Ovary (tissue), 9 donors: ENCODE results near the gene TP53INP2. TPM values are rescaled to one million over a fixed set of nuclear protein-coding genes. Genes with fewer than 3 reads are reported as not detected.

Experiments used
- DNase-seq, 5 donors: peaks; one replicate each; pipeline ENCODE4 v3.0.0-alpha.2; 2019 to 2020
- H3K27ac ChIP-seq, 2 donors: fragments of 200-600 bp; one replicate each; pipeline versions ENCODE4 v1.5.1 to v1.8.0; 2019 to 2022
- H3K27me3 ChIP-seq: fragments of 200-600 bp; one replicate; pipeline ENCODE4 v1.8.0; 2022
- H3K36me3 ChIP-seq: fragments of 200-600 bp; sonication (generic); one replicate; pipeline ENCODE4 v1.5.1; 2019
- H3K4me1 ChIP-seq: one replicate; pipeline ENCODE4 v1.8.1; 2013; ENCODE audit warnings: mild to moderate bottlenecking, moderate library complexity; ENCODE audit not compliant: insufficient read depth
- H3K4me3 ChIP-seq: fragments of 200-600 bp; sonication (generic); one replicate; pipeline ENCODE4 v1.5.1; 2017
- H3K9me3 ChIP-seq, 2 donors: fragments of 200-600 bp in 1 of 2; sonication (generic) in 1 of 2; one replicate each; pipeline versions ENCODE4 v1.5.1 to v1.8.1; 2013 to 2019; ENCODE audit warnings: mild to moderate bottlenecking in 1 of 2, moderate library complexity in 1 of 2
- CTCF ChIP-seq, 3 donors: fragments of 450-650 bp in 2 of 3; fragments of 200-600 bp in 1 of 3; IDR thresholded peaks; one replicate each; pipeline versions ENCODE4 v1.5.1 to v1.8.0; 2016 to 2022; ENCODE audit warnings: antibody characterized with exemption in 3 of 3, mild to moderate bottlenecking in 1 of 3
- EP300 ChIP-seq: sonication (generic); formaldehyde crosslinking; IDR thresholded peaks from one replicate; pipeline ENCODE4 v1.6.1; 2017; ENCODE audit warnings: antibody characterized with exemption
- POLR2A ChIP-seq: fragments of 450-650 bp; IDR thresholded peaks from one replicate; pipeline ENCODE4 v1.6.1; 2017; ENCODE audit warnings: antibody characterized with exemption, mild to moderate bottlenecking, moderate library complexity
- WGBS, 3 donors: extraction: QIAGEN DNeasy Blood & Tissue Kit in 1 of 3; methylation state at CpG; one replicate each; pipeline versions ENCODE4 v1.1.5 to v1.1.7; 2013 to 2017; 5-methylcytosine and 5-hydroxymethylcytosine counted together
- intact Hi-C, 4 donors: fragments of 100-400 bp; cut with DNase I; formaldehyde crosslinking; loops; one replicate each; pipeline versions ENCODE4 v1.11.0 to v1.15.1; 2022 to 2023
- polyA plus RNA-seq, 2 donors: library from polyadenylated mRNA; stranded (reverse); fragments of 200-250 nt in 1 of 2; fragments of 350-450 nt in 1 of 2; fragmentation: Illumina TruSeq in 1 of 2; extraction: RNeasy Lipid Tissue Mini Kit (QIAGEN cat#74804) in 1 of 2; gene quantifications; one replicate each; pipeline ENCODE4 v1.2.3, GENCODE V29; 2013 to 2014
- total RNA-seq, 7 donors: library from RNA; depleted of rRNA in 2 of 7; stranded (reverse); fragments of >200 nt in 2 of 7; fragmentation: NEBNext Ultra II Directional in 3 of 7; extraction: Animal tissue kit (Norgen Biotek cat#: 25700) in 3 of 7; gene quantifications; one replicate each; pipeline versions ENCODE4 v1.1.0 to v1.2.4, GENCODE V29; 2016 to 2023
- donor health status: DM: no; HTN: no; CAD: no; lungs with moderate emphysema.
- donor health status: DM: no; HTN: no; CAD: no.
- donor health status: Bipolar disorder and iron deficiency.
- donor health status: DM: yes; HTN: yes; CAD: no.
- donor health status: DM: no; HTN: no; CAD: no.
- donor health status: DM: yes; HTN: yes; CAD: no.

The TP53INP2 gene
- total and polyA plus RNA-seq, 9 donors, result 4.9 to 50.3 (median 13.3) TPM

GRCh38 chr20:34748709-34749108, 44.6 kb downstream of the TP53INP2 start:
- Histone ChIP-seq H3K4me1 (no peaks in the 10 kb centered on the region), H3K36me3 (no peaks in the 10 kb centered on the region), H3K4me3 (no peak overlapping the region), H3K9me3 (no peaks in the 10 kb centered on the region), H3K27me3 (no peaks in the 10 kb centered on the region), H3K27ac (no peak overlapping the region)
- 92 to 95% (median 95%) methylated on average over 2 of the region's 2 CpGs for WGBS, 3 donors
- TF ChIP-seq EP300, result no peak
- TF ChIP-seq POLR2A, result no peak
- no peak for TF ChIP-seq CTCF (IDR thresholded peaks at IDR 0.05)
- DNase-seq, result no peak
- intact Hi-C loops, result no loop called here

DNA sequence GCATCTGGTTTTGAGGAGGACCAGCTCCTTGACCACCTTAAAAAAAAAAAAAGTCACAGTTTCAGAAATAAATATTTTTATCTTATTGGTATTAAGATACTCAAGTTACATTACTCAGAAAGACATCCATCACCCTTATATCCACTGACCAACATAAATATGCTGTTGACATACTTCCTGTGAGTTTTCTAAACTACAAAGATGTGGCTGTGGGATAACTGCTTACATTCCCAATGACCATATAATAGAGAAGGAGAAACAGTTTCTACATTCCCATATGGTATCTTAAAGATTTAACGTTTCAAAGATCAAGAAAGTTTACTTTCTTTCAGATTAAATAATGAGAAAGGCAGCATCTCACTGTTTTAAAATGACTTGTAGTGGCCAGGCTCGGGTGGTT, 46.3 kb downstream of the TP53INP2 start:
- intact Hi-C loops, result no loop called here
- 46 to 93% (median 72%) methylated on average over 2 of the region's 2 CpGs for WGBS, 3 donors
- H3K27ac ChIP-seq, result no peak overlapping the region
- H3K4me3 ChIP-seq, result no peak overlapping the region
- no peaks in the 10 kb centered on the region for H3K9me3 ChIP-seq
- DNase-seq, result no peak
- no peaks in the 10 kb centered on the region for H3K36me3 ChIP-seq
- H3K4me1 ChIP-seq, result no peaks in the 10 kb centered on the region
- TF ChIP-seq POLR2A (no peak), CTCF (IDR thresholded peaks at IDR 0.05) (no peak), EP300 (no peak)
- no peaks in the 10 kb centered on the region for H3K27me3 ChIP-seq

DNA sequence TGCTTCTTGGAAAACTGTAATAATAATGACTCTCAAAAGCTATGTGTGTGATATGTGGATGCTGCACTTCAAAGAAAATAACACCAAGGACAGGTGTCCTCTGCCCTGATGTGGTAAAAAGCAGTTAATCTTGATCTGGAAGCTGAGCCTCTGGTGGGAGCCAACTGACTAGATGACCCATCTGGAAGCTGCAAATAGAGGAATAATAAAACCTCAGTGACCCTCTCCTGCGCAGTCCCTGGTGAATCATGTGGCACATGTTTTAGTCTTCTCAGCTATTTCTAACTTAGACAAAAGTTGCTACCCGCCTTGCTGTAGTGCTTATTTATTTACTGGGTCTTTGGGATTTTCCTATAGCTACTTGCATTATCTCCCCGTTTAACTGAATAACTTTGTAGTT, 47.3 kb downstream of the TP53INP2 start:
- Histone ChIP-seq H3K9me3 (no peaks in the 10 kb centered on the region), H3K36me3 (no peaks in the 10 kb centered on the region), H3K27ac (no peak overlapping the region), H3K4me3 (no peak overlapping the region), H3K4me1 (no peaks in the 10 kb centered on the region), H3K27me3 (no peaks in the 10 kb centered on the region)
- DNase-seq, result no peak
- TF ChIP-seq EP300 (no peak), CTCF (IDR thresholded peaks at IDR 0.05) (no peak), POLR2A (no peak)
- intact Hi-C loops, result no loop called here
- 80 to 89% (median 89%) methylated on average over 3 of the region's 3 CpGs for WGBS, 3 donors

DNA sequence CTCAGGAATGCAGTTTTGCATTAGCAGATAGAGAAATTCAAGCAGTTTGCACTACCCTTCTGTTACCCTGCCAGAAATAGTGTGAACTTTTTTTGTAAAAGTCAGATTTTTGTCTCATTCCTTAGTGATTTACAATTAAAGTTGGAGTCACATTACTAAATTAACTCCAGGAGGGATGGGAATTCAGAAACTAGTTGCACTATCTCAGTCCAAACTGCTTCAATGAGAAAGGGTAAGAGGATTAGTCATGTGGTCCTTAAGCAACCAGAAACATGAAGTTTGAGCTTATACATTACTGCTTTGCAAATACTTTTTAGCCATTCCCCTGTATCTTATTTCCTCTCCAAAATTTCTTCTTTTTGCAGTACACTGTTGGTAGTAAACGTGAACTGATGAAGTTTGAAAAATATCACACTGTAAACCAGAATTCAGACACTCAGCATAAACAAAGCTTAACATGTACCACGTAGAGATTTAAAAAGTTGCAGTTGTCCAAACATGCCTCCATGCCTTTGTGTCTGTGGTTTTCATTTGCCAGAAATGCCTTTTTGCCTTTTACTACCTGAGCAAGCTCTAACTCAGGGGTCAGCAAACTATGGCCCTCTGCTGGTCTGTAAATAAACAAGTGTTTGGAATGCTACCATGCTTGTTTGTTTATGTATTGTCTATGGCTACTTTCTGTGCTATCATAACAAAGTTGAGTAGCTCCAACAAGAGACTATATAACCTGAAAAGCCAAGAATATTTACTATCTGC, 49.7 kb downstream of the TP53INP2 start:
- DNase-seq, result no peak
- H3K36me3 ChIP-seq, result no peaks in the 10 kb centered on the region
- intact Hi-C loops, result no loop called here
- no peak overlapping the region for H3K27ac ChIP-seq
- 48 to 54% (median 49%) methylated on average over 2 of the region's 2 CpGs for WGBS, 3 donors
- no peaks in the 10 kb centered on the region for H3K27me3 ChIP-seq
- H3K4me1 ChIP-seq, result no peaks in the 10 kb centered on the region
- H3K9me3 ChIP-seq, result no peaks in the 10 kb centered on the region
- no peak overlapping the region for H3K4me3 ChIP-seq
- TF ChIP-seq EP300 (no peak), CTCF (IDR thresholded peaks at IDR 0.05) (no peak)
